Smooth muscle cell (in vitro differentiated cells): ENCODE data around the gene ATF7. TPM values are rescaled to one million over a fixed set of nuclear protein-coding genes. Genes with fewer than 3 reads are reported as not detected.

Experiments
- DNase-seq: peaks from one replicate; lab custom pipeline; 2025; ENCODE audit not compliant: unreplicated experiment; lab: John Stamatoyannopoulos, UW
- H2AFZ ChIP-seq: fragments of 200-600 bp; sonication (generic); 2 replicates; pipeline ENCODE4 v1.6.0; 2016; ENCODE audit warnings: antibody characterized with exemption, low read depth, mild to moderate bottlenecking
- H3F3A ChIP-seq: fragments of 200-600 bp; sonication (generic); 2 replicates; pipeline ENCODE4 v1.6.0; 2017; ENCODE audit warnings: antibody characterized with exemption, low read depth
- H3K27ac ChIP-seq: fragments of 200-600 bp; sonication (generic); 2 replicates; pipeline ENCODE4 v1.5.1; 2016; ENCODE audit warnings: low read depth, mild to moderate bottlenecking
- H3K27me3 ChIP-seq: fragments of 200-600 bp; sonication (generic); 2 replicates; pipeline ENCODE4 v1.6.1; 2016; ENCODE audit warnings: low read depth, mild to moderate bottlenecking
- H3K36me3 ChIP-seq: fragments of 200-600 bp; sonication (generic); 2 replicates; pipeline ENCODE4 v1.5.1; 2016; ENCODE audit warnings: low read depth
- H3K4me1 ChIP-seq: fragments of 200-600 bp; sonication (generic); 2 replicates; pipeline ENCODE4 v1.5.1; 2016; ENCODE audit warnings: low read depth
- H3K4me2 ChIP-seq: fragments of 200-600 bp; sonication (generic); 2 replicates; pipeline ENCODE4 v1.6.0; 2016; ENCODE audit warnings: mild to moderate bottlenecking
- H3K4me3 ChIP-seq: fragments of 200-600 bp; sonication (generic); 2 replicates; pipeline ENCODE4 v1.5.1; 2016; ENCODE audit warnings: mild to moderate bottlenecking
- H3K79me2 ChIP-seq: fragments of 200-600 bp; sonication (generic); 2 replicates; pipeline ENCODE4 v1.6.0; 2016; ENCODE audit warnings: low read depth, mild to moderate bottlenecking
- H3K9ac ChIP-seq: fragments of 200-600 bp; sonication (generic); 2 replicates; pipeline ENCODE4 v1.6.0; 2016; ENCODE audit warnings: low read depth
- H3K9me3 ChIP-seq: fragments of 200-600 bp; sonication (generic); replicated peaks from 2 replicates; pipeline ENCODE4 v1.5.1; 2016; ENCODE audit warnings: low read depth
- H4K20me1 ChIP-seq: fragments of 200-600 bp; sonication (generic); 2 replicates; pipeline ENCODE4 v1.6.0; 2016; ENCODE audit warnings: low read depth
- CTCF ChIP-seq: fragments of 200-600 bp; sonication (generic); IDR thresholded peaks from 2 replicates; pipeline ENCODE4 v1.5.1; 2017; ENCODE audit warnings: borderline replicate concordance, mild to moderate bottlenecking, antibody characterized with exemption; ENCODE audit not compliant: insufficient read depth, poor library complexity, severe bottlenecking
- WGBS: methylation state at CpG from one replicate; pipeline ENCODE4 v1.1.7; 2016; ENCODE audit warnings: low lambda C conversion rate; 5-methylcytosine and 5-hydroxymethylcytosine counted together
- polyA plus RNA-seq: library from polyadenylated mRNA; unstranded; fragments of >200 nt; fragmentation: Nextera tagmentation; extraction: Ambion mirVana; gene quantifications from 2 replicates; pipeline ENCODE4 v1.2.1, GENCODE V29; 2016
- total RNA-seq: library from RNA; depleted of rRNA; stranded (reverse); fragments of >200 nt; gene quantifications from 2 replicates; pipeline ENCODE4 v1.2.3, GENCODE V29; 2014

ATF7 gene
- total and polyA plus RNA-seq, 2 experiments from 2014 or later: 15.2 to 28.5 TPM

DNA sequence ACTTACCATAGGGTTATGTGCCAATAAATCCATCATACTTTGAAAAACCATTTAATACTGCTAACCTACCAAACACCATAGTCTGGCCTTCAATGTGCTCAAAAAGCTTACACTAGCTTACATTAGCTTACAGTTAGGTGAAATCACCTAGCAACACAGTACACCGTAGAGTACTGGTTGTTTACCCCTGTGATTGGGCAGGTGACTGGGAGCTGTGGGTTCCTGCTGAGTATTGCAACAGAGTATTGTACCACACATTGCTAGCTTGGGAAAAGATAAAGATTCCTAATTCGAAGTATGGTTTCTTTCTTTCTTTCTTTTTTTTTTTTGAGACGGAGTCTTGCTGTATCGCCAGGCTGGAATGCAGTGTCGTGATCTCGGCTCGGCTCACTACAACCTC, 44.1 kb upstream of the ATF7 start:
- Histone ChIP-seq H3K4me1 (peaks cover 6% of the 10 kb centered on the region), H3K79me2 (peaks cover 17% of the 10 kb centered on the region), H3K4me2 (no peak overlapping the region), H3F3A (no peaks in the 10 kb centered on the region), H4K20me1 (peaks cover 11% of the 10 kb centered on the region), H3K36me3 (peaks cover 21% of the 10 kb centered on the region), H3K9me3 (no peaks in the 10 kb centered on the region), H3K27me3 (no peaks in the 10 kb centered on the region), H3K9ac (no peak overlapping the region), H2AFZ (no peak overlapping the region), H3K4me3 (no peak overlapping the region), H3K27ac (no peak overlapping the region)
- no peak for DNase-seq
- 93% methylated on average over 7 of the region's 7 CpGs for WGBS
- no peak for TF ChIP-seq CTCF

DNA sequence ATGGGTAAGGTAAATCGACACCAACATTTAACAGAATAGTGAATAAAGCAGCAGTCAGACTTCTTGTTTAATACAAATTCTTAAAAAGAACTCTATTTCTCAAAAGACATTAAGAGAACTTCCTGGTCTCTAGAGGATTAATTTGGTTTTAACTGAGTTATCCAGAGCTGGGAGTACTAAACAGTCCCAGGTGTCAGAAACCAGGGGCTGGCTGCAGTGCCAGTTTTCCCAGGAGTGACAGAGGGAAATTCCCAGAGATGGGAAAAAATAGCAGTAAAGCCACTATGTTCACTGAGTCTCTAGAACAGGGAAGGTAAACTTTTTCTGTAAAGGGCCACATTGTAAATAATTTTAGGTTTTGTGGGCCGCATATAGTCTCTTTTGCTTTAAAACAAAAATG, 40.9 kb upstream of the ATF7 start:
- H2AFZ ChIP-seq: no peak overlapping the region
- H3K4me1 ChIP-seq: no peaks in the 10 kb centered on the region
- no peaks in the 10 kb centered on the region for H3K9me3 ChIP-seq
- no peak overlapping the region for H3K9ac ChIP-seq
- H3F3A ChIP-seq: no peaks in the 10 kb centered on the region
- H3K27ac ChIP-seq: no peak overlapping the region
- H3K4me2 ChIP-seq: no peak overlapping the region
- no peaks in the 10 kb centered on the region for H3K27me3 ChIP-seq
- no peak overlapping the region for H3K4me3 ChIP-seq
- peaks cover 11% of the 10 kb centered on the region for H4K20me1 ChIP-seq
- DNase-seq: no peak
- no peaks in the 10 kb centered on the region for H3K79me2 ChIP-seq
- WGBS: 100% methylated on average over 2 of the region's 2 CpGs
- no peak for TF ChIP-seq CTCF
- H3K36me3 ChIP-seq: peaks cover 28% of the 10 kb centered on the region

DNA sequence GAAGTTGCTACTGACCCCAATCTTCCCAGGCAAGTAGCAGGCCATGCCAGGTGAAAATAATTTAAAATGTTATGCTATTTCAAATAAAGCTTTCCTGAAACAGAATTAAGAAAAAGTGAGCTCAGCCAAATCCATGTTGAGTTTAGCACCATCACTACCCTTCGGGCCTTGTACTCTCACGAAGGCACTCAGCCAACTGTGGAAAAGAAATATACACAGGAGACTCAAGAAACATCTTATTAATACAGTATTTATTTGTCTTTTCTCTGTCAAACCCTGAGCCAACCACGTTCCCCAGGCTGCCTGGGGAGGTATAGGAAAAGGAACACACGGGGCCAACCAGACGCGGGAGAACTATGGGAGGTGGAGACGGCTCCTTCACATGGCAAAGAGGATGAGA, 38.8 kb upstream of the ATF7 start:
- peaks cover 6% of the 10 kb centered on the region for H3K4me1 ChIP-seq
- no peak overlapping the region for H3K4me2 ChIP-seq
- no peak overlapping the region for H2AFZ ChIP-seq
- H3K9me3 ChIP-seq: no peaks in the 10 kb centered on the region
- H3K36me3 ChIP-seq: peaks cover 24% of the 10 kb centered on the region
- no peak for TF ChIP-seq CTCF
- H3K27ac ChIP-seq: no peak overlapping the region
- WGBS: 98% methylated on average over 7 of the region's 7 CpGs
- no peak overlapping the region for H3K9ac ChIP-seq
- no peaks in the 10 kb centered on the region for H3F3A ChIP-seq
- no peaks in the 10 kb centered on the region for H3K27me3 ChIP-seq
- no peaks in the 10 kb centered on the region for H3K79me2 ChIP-seq
- no peak overlapping the region for H3K4me3 ChIP-seq
- peaks cover 6% of the 10 kb centered on the region for H4K20me1 ChIP-seq
- no peak for DNase-seq

DNA sequence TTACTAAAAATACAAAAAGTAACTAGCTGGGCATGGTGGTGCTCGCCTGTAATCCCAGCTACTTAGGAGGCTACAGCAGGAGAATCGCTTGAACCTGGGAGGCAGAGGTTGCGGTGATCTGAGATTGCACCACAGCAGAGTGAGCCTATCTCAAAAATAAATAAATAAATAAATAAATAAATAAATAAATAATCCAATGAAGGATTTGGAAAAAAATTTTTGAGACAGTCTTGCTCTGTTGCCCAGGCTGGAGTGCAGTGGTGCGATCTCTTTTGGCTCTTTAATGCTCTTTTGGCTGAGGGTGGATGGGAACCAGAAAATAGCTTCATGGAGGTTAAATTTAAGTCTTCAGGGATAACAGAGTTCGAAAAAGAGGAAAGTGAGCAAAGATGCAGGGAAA, 38.0 kb upstream of the ATF7 start:
- Histone ChIP-seq H3K4me2 (no peak overlapping the region), H3K79me2 (no peaks in the 10 kb centered on the region), H3K27me3 (no peaks in the 10 kb centered on the region), H2AFZ (no peak overlapping the region), H3K9me3 (no peaks in the 10 kb centered on the region), H3K9ac (no peak overlapping the region), H3K27ac (no peak overlapping the region), H3F3A (peaks cover 4% of the 10 kb centered on the region), H4K20me1 (no peaks in the 10 kb centered on the region), H3K4me3 (no peak overlapping the region), H3K4me1 (peaks cover 13% of the 10 kb centered on the region), H3K36me3 (peaks cover 24% of the 10 kb centered on the region)
- no peak for DNase-seq
- no peak for TF ChIP-seq CTCF
- 98% methylated on average over 5 of the region's 5 CpGs for WGBS
